GM18951 (cell line): Measurements from ENCODE around the gene KRTAP5-8.
"Not testable (repeated sequence)": the region's sequence is repeated elsewhere in the genome, so short reads cannot be mapped to it uniquely, and the experiment has no call there.

Source experiments
- POLR2A ChIP-seq: IDR thresholded peaks from 4 replicates; pipeline ENCODE4 v1.6.1; 2011; ENCODE audit warnings: mild to moderate bottlenecking; ENCODE audit not compliant: insufficient read length, insufficient read depth; ENCODE audit errors: extremely low read depth
- in situ Hi-C: fragments of 300-500 bp; cut with MboI; formaldehyde crosslinking; loops from one replicate; pipeline ENCODE4 v1.12.0; 2022; ENCODE audit warnings: low sequenced_read_pairs, mixed read lengths, inconsistent platforms; ENCODE audit not compliant: unreplicated experiment

The KRTAP5-8 gene

GRCh38 chr11:71566081-71566620 is 28.3 kb downstream of the KRTAP5-8 start:
- in situ Hi-C loops = no loop called here
- TF ChIP-seq POLR2A = no peak

- in situ Hi-C loops = not testable (repeated sequence)
Observed at GRCh38 chr11:71566626-71567599, 29.1 kb downstream of the KRTAP5-8 start.

- in situ Hi-C loops = not testable (repeated sequence)
Observed at GRCh38 chr11:71567633-71568032, 29.8 kb downstream of the KRTAP5-8 start.

GRCh38 chr11:71568704-71569349 is 31.0 kb downstream of the KRTAP5-8 start:
- TF ChIP-seq POLR2A = no peak
- in situ Hi-C loops = no loop called here

GRCh38 chr11:71571101-71571850 is 33.5 kb downstream of the KRTAP5-8 start:
- in situ Hi-C loops = not testable (repeated sequence)

- in situ Hi-C loops = no loop called here
- TF ChIP-seq POLR2A = no peak
Observed at GRCh38 chr11:71572811-71573210, 35.0 kb downstream of the KRTAP5-8 start.

GRCh38 chr11:71574418-71574817 is 36.6 kb downstream of the KRTAP5-8 start:
- no peak for TF ChIP-seq POLR2A
- in situ Hi-C loops = no loop called here

- in situ Hi-C loops = no loop called here
Observed at GRCh38 chr11:71575723-71576424, 38.0 kb downstream of the KRTAP5-8 start.

GRCh38 chr11:71576688-71577465 is 39.1 kb downstream of the KRTAP5-8 start:
- in situ Hi-C loops = not testable (repeated sequence)

More at GRCh38 chr11:71575723-71576424, 38.0 kb downstream of the KRTAP5-8 start:
- no peak for TF ChIP-seq POLR2A

- TF ChIP-seq POLR2A = no peak
- in situ Hi-C loops = no loop called here
Observed at GRCh38 chr11:71577469-71578004, 39.7 kb downstream of the KRTAP5-8 start.

- in situ Hi-C loops = not testable (repeated sequence)
Observed at GRCh38 chr11:71579513-71579912, 41.7 kb downstream of the KRTAP5-8 start.
